ENCODE data around the gene HLA-DMB.

The HLA-DMB gene

DNA sequence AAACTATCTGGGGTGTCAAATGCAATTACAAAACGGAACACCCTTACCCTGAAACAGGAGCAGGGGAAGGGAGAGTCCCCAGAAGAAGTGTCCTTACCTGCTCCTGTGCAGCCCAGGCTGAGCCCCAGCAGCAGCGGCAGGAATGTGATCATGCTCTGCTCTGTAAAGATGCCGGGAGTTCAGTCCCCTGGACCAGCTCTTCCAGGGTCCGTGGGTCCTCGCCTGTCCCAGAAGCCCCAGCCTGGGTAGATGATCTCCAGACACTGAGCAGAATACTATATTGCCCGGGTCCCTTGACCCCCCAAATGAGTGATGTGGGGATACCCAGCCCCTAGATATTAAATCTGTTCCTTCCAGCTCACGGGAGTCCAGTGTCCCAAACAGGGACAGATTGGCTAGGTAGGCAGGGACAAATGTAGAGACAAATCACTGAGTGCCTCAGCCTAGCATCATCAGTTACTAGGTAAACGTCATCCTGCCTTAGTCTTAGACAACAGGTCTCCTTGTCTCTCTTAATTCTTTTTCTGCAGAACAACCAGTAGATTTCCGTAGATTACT lies at the start of gene HLA-DMB:
Gene HLA-DMB (minus strand): TSS at position 373 of the 558 bp plus-strand sequence. CDS start 221 bp downstream, at position 152.
- DNase-seq (ENCODE audit: low spot score) = peak; percentile 84

DNA sequence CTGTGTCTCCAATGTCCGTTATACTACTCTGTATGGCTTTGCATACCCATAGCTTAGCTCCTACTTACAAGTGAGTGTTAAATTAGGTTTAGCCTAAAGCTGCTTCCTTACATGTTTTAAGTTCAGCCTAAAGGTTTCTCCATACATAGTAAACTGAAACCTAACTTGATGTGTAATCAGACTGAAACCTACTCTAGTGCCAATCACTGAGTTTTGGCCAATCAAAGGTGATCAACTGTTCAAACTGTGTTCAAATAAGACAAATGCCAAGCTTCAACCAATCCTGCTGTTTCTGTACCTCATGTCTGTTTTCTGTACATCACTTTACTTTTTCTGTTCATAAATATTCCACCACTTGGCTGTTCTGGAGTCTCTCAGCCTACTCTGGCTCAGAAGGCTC lies 48.5 kb upstream of the HLA-DMB start:
- DNase-seq (ENCODE audit: low spot score) = no peak

DNA sequence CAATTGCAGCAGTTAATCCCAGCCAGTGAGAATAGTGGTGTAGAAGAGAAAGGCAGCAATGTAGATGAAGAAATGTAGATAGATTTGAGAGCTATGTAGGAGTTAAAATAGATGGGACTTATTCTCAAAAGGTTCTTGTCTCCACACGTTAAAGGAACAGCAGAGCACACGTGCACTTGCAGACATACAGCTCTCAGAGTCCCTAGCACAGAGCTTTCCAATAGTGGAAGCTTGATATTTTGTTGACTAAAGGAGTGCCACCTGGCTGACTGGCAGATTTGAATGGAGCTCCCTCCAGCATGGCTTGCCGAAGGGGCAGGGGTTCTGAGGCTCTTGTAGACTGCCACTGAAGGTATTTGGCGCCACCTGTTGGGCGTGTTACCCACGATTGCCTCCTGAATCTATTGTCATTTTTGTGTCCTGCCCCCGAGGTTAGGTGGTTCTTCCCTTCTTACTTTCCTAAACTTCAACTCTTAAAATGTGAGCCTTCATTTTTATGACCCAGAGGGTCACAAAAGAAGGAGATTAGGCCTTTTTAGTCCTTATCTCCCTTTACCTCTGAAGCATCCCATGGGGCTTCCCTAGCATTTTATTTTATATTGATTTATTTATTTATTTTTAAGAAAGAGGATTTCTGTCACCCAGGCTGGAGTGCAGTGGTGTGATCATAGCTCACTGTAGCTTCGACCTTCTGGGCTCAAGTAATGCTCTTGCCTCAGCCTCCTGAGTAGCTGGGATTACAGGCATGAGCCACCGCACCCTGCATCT lies 44.0 kb upstream of the HLA-DMB start:
- DNase-seq (ENCODE audit: low spot score) = peak; percentile 64

DNA sequence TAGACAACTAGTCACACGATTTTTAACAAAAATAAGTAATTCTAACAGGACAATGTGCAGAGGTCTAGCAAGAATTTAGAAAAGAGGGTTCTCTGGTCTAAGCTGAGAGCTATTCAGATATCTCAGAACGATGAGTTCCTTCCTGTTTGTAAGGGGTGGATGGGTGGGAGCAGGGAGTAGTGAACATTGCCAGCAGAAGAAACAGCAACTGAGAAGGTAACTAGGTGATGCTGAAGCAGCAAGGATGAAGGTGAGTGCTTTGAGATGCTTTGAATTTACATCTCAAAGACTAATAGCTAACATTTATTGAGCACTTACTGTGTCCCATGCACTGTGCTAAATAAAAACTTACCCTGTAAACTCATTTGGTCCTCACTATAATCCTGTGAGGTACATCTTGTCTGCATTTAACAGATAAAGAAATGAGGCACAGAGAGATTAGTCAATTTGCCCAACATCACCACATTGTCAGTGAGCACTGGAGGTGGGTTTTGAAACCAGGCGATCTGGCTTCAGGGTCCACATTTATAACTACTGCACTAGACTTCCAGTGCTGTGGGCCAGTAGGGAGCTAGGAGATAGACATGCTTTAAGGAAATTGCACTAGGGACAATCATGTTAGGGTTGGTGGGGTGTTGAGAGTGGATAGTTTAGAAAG lies 43.3 kb upstream of the HLA-DMB start:
- DNase-seq (ENCODE audit: low spot score) = no peak

DNA sequence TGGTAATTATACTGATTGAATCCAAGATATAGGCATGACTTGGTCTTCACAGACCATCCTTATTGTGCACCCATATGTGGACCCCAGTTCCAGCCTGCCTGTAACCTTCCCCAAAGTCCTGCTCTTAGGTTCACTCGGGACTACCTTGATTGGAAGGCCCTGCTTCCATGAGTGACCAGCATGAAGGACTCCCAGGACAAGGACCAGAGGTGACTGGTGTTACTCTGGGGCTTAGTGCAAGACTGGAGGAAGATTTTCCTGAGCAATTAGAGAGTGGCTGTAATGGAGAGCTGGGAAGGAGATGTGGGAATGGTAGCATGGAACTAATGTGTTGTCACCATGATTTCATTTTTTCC lies 42.6 kb upstream of the HLA-DMB start:
- no peak for DNase-seq (ENCODE audit: low spot score)

DNA sequence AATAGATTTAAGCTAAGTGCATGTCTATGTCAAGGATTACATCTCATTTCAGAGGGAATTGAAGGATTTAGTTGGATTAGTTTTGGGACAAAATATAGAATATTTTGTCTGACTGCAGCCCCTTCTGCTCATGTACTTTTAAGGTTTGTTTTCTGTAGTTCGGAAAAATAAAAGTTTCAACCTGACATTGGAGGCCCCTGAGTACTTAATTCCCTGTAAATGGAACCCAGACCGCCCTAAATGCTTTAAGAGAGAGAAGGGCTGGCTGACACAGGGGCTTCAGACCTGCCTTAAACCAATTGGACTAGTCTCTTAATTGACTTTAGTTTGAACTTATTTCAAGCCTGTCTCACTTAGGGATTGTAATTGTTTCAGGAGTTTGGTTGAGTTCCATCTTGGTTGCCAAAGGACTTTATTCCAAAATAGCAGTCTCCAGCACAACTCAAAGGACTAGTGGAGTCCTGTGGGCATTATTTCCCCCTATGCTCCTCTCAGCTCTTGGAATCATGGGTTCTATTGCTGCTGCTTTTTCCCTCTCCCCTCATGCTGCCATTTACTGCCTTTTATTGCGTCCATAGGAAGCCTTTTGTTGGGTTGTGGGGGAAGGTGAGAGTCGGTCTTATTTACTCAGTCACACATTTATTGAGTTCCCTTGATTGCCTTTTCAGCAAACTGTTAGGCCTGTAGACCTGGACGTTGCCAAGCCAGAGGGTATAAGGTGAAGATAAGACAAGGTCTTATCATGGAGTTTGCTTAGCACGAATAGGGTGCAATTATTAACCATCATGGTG lies 42.1 kb upstream of the HLA-DMB start:
- no peak for DNase-seq (ENCODE audit: low spot score)

DNA sequence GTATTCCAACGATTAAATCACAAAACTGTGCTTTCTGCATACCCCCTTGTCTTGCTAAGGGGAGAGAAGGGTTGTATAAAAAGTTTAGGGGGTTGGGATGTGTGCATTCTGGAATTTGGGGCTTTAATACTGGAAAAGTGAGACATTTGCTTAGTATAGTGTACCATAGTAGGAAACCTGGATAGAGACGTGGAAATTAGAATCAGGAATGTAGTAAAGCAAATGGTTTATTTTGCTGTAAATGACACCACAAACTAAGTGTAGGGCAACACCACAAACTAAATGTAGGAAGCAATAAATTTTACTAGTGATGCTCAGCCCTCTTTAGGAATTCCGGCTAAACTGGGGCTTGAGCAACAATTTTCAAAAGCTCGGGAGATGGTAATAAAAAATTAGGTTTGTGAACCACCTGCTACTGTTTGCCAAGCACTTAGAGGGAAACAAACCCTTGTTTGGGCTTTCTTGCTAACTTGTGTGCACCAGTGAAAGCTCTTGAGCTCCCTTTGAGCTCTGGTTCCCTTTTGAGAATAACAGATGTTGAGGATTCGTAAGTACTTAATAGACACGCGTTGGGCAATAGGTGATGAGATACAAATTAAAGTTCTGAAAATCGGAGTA lies 41.4 kb upstream of the HLA-DMB start:
- DNase-seq (ENCODE audit: low spot score) = no peak

DNA sequence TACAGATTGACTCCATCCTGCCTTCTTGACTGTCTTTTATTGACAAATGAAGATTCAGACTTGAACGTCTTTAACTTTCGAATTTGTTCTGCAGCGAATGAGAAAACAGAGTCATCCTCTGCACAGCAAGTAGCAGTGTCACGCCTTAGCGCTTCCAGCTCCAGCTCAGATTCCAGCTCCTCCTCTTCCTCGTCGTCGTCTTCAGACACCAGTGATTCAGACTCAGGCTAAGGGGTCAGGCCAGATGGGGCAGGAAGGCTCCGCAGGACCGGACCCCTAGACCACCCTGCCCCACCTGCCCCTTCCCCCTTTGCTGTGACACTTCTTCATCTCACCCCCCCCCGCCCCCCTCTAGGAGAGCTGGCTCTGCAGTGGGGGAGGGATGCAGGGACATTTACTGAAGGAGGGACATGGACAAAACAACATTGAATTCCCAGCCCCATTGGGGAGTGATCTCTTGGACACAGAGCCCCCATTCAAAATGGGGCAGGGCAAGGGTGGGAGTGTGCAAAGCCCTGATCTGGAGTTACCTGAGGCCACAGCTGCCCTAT lies 39.7 kb upstream of the HLA-DMB start:
- DNase-seq (ENCODE audit: low spot score) = no peak

DNA sequence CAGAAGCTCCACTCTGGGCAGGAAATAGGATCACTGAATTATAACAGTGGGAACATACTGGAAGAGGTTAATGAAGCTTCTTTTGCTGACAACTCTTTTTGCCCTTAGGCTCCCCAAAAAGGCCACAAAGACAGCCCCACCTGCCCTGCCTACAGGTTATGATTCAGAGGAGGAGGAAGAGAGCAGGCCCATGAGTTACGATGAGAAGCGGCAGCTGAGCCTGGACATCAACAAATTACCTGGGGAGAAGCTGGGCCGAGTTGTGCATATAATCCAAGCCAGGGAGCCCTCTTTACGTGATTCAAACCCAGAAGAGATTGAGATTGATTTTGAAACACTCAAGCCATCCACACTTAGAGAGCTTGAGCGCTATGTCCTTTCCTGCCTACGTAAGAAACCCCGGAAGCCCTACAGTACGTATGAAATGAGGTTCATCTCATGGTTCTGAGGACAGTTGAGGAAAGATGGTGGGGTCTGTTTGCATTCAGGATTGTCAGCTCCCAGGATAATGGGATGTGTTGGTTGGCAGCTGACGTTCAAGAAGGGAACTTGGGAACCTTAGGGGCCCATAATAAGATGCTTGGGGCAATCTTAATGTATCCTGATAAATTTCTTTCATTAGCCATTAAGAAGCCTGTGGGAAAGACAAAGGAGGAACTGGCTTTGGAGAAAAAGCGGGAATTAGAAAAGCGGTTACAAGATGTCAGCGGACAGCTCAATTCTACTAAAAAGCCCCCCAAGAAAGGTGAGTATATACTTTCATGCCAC lies 39.1 kb upstream of the HLA-DMB start:
- no peak for DNase-seq (ENCODE audit: low spot score)

DNA sequence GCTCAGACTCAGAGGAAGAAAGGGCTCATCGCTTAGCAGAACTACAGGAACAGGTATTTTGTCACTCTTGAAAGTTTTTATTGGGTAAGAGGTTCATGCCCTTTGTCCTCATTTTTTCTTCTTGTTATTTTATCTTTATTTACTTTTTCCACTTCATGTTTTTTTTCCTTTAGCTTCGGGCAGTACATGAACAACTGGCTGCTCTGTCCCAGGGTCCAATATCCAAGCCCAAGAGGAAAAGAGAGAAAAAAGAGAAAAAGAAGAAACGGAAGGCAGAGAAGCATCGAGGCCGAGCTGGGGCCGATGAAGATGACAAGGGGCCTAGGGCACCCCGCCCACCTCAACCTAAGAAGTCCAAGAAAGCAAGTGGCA lies 37.1 kb upstream of the HLA-DMB start:
- no peak for DNase-seq (ENCODE audit: low spot score)

DNA sequence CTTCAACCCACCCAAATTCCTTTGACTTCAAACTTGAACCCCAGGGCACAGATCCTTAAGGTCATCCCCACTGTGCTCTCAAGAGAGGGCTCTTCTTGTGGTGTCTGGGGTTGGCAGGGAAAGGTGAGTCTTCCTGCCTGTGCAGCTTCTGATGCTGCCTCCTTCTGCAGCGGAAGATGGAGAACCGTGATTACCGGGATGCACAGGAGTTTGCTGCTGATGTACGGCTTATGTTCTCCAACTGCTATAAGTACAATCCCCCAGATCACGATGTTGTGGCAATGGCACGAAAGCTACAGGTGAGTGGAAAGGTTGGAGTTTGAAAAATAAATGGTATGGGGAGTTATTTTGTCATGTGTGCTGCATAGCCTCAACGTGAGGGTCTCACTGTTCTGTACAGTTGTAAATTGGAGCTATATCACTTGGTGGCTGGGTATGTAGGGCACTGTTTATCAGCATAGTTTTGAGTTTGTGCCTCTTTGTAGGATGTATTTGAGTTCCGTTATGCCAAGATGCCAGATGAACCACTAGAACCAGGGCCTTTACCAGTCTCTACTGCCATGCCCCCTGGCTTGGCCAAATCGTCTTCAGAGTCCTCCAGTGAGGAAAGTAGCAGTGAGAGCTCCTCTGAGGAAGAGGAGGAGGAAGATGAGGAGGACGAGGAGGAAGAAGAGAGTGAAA lies 36.6 kb upstream of the HLA-DMB start:
- no peak for DNase-seq (ENCODE audit: low spot score)

DNA sequence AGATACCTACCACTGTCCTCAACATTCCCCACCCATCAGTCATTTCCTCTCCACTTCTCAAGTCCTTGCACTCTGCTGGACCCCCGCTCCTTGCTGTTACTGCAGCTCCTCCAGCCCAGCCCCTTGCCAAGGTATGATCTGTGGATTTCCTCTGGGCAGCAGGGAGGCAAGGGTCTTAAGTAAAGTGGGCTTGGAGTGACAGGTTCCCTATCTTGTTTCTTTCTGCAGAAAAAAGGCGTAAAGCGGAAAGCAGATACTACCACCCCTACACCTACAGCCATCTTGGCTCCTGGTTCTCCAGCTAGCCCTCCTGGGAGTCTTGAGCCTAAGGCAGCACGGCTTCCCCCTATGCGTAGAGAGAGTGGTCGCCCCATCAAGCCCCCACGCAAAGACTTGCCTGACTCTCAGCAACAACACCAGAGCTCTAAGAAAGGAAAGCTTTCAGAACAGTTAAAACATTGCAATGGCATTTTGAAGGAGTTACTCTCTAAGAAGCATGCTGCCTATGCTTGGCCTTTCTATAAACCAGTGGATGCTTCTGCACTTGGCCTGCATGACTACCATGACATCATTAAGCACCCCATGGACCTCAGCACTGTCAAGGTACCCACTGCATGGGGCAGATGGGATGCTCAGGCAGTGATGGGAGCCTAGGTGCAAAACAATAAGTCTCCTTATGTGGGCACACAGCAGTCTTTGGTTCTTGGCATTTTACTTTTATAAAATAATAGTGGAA lies 35.7 kb upstream of the HLA-DMB start:
- DNase-seq (ENCODE audit: low spot score) = no peak

DNA sequence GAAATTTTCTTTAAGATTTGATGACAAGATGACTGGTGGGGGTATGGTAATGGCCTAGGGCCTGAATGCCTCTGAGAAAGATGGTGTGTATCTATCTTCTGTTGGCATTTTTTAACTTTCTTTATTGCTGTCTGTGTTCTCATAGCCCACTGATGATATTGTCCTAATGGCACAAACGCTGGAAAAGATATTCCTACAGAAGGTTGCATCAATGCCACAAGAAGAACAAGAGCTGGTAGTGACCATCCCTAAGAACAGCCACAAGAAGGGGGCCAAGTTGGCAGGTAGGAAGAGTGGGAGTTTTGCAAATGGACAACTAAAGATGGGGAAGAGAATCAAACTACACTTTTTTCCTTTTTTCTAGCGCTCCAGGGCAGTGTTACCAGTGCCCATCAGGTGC lies 35.1 kb upstream of the HLA-DMB start:
- DNase-seq (ENCODE audit: low spot score) = no peak

DNA sequence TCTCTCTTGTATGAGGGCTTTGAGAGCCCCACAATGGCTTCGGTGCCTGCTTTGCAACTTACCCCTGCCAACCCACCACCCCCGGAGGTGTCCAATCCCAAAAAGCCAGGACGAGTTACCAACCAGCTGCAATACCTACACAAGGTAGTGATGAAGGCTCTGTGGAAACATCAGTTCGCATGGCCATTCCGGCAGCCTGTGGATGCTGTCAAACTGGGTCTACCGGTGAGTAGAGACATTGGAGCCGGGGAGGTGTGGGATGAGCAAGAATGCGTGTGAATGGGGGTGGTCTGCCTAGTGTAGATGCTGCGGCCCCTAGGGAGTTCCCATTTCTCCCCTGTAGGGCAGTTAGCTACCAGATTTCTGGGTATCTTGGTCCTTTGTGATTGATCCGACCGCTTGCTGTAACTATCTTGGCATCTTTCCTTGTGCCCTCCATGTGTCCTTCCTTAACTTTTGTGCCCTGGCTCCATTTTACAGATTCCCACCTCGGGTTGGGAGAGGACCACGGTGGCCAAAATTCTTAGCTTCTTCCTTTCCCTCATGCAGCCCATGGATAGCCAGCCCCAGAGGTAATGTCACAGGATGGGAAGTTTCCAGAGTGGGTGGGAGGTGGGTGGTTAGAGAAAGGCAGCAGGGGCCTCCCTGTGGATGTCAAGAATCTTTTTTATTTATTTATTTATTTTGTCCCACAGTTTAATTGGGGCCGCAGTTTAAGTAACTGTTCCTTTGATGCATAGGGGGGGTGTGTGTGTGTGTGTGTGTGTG lies 33.9 kb upstream of the HLA-DMB start:
- no peak for DNase-seq (ENCODE audit: low spot score)

DNA sequence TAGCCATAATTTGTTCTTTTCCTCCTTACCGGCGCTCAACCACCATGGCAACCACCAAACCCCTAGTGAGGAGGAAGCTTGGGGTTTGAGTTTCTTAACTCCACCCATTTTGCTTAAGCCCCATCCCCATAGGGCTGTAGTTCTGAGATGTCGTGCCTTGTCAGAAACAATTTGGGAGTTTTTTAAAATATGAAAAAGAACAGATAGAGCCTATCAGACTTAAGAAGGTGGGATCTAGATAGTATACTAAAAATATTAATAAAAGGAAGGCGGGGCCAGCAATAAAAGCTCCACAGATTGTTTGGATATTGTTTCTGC lies 33.1 kb upstream of the HLA-DMB start:
- DNase-seq (ENCODE audit: low spot score) = peak; percentile 59

DNA sequence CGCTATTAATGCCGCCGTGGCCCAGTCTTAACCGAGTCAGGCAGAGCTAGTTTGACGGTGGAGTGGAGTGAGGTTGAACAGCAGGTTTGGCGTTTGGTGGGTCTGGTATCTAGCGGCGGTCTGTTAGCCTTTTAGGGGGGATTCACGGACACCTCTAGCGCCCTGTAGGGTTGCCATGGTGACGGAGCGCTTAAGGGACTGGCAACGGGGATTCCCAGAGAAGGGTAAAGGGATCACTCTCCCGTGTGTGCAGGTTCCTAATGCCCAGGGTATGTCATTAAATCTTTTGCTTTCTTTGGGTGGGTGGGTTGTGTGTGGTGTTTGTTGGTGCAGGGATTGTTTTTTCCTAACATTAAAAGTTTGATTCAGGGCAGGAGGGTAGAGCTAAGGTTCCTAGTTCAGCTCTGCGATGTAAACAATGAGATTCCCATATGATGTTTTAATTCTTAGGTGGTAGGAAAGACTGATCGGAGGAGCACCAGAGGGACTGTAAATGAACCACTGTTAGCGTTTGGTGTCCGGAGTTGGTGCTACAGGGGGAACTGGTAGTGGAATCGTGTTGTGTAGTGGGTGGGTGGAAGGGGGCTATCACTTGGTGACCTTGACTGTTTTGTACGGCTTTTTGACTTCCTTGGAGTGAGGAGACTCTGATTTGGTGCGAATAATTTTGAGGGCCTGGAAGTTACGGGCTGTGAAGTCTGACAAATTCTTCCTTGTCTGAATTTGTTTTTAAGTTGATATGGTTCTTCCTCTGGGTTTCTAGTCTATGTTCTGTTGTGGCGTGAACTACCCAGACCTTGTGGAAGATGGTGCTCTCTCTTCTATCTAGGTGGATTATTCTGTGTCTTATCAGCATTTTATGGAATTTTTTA lies 32.6 kb upstream of the HLA-DMB start:
- DNase-seq (ENCODE audit: low spot score) = no peak

DNA sequence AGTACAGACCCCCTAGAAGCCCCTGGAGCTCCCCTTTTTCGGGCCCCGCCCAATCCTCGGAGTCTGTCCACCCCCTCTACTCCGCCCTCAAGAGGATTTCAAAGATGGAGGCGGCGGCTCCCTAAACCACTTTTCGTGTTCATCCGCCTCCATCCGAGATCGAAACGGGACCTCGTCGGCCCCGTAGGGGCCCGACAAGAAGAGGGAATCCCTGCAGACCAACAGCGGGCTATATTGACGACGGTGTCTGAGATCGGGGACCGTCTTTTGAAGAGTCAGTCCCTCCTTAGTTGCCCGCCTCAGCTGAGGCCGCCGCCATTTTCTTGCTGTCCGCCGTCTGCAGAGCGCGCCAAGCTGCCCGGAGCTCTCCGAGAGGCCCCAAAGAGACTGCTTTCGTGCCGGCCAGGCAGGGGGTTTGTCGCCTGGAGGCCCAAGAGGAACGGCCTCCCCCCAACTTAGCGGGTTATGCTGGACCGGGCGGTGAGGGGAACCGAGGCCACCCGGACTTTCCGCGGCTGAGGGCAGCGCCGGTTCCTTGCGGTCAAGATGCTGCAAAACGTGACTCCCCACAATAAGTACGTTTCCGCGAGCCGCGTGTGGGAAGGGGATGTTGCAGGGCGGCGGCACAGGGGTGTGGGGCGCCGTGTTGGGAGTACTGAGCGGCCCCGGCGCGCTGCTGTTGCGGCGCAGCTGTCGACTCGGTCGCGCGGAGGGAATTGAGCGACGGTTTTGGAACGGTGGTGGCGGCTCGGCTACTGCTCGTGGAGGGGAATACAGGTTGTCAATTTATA lies 31.7 kb upstream of the HLA-DMB start:
- DNase-seq (ENCODE audit: low spot score) = no peak

All from AG08396 (cell line).